ENCODE data around the gene GNB1.

Gene GNB1

DNA sequence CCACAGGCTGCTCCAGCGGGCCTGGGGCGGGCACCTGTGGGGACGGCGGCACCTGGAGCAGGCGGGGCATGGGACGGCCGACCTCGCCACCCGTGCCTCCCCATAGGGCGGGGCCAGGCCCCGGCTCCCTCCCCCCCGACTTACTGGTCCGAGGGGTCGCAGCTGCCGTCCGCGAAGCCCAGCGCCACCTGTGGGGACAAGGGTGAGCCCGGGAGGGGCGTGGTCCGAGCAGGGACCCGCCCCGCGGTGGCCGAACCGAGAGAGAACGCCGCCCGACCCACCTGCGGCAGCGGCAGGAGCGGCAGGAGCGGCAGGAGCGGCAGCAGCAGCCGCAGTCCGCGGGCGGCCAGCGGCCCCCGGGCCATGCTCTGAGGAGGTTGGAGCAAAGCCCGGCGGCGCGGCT, 28.0 kb upstream of the GNB1 start, which contains the start of gene TMEM52:
Gene TMEM52 (minus strand): TSS at position 379 of the 403 bp plus-strand sequence. CDS start 14 bp downstream, at position 365.
- H3K4me3 ChIP-seq (ENCODE audit: low read length): peak within 1 kb of the TSS; percentile 60; the same call in 1 of the 2 replicates
- TF ChIP-seq ZNF274 (IDR thresholded peaks at IDR 0.05; ENCODE audit: low read depth, low read length): no peak

- no peak for TF ChIP-seq ZNF274 (IDR thresholded peaks at IDR 0.05; ENCODE audit: low read depth, low read length)
- peak overlapping the region; percentile 60; the same call in 1 of the 2 replicates for H3K4me3 ChIP-seq (ENCODE audit: low read length)
These were observed 27.4 kb upstream of the GNB1 start for GRCh38 chr1:1917995-1918900.

GRCh38 chr1:1917304-1917976, 26.6 kb upstream of the GNB1 start:
- no peak for TF ChIP-seq ZNF274 (IDR thresholded peaks at IDR 0.05; ENCODE audit: low read depth, low read length)
- H3K4me3 ChIP-seq (ENCODE audit: low read length): no peak overlapping the region

- no peak overlapping the region for H3K4me3 ChIP-seq (ENCODE audit: low read length)
- no peak for TF ChIP-seq ZNF274 (IDR thresholded peaks at IDR 0.05; ENCODE audit: low read depth, low read length)
These were observed 26.0 kb upstream of the GNB1 start for GRCh38 chr1:1916851-1917251.

DNA sequence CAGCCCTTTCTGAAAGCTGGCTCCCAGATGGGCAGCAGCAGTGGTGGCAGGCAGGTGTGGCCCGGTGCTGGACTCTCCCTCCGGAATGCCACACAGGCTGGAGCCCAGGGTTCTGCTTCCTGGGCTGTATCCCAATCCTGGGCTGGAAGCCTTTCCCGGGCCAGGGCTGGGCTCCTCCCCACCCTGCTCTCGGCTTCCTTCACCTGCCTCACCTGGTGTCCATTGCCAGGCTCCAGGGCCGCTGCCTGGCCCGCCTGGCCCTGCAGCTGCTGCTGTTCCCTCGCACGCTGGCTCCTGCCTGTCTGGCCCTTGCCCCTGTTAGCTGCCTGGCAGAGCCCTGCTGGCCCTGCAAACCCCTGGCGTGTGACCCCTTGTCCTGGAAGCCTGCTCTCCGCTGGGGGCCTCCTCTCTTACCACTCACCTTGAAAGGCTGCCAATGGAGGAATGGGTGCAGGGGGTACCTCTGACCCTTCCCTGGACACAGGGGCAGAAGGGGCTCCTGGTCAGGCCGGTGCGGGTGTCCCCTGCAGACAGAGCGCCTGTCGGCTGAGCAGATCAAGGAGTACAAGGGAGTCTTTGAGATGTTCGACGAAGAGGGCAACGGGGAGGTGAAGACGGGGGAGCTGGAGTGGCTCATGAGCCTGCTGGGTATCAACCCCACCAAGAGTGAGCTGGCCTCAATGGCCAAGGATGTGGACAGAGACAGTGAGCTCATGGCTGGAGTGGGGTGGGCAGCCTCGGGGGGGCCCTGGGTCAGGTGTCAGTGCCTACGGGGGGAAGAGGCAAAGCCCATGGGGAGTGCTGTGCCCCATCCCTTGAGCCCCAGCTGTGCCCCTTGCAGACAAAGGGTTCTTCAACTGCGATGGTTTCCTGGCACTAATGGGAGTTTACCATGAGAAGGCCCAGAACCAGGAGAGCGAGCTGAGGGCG, 25.3 kb upstream of the GNB1 start:
- TF ChIP-seq ZNF274 (IDR thresholded peaks at IDR 0.05; ENCODE audit: low read depth, low read length): no peak
- no peak overlapping the region for H3K4me3 ChIP-seq (ENCODE audit: low read length)

GRCh38 chr1:1914971-1915692, 24.2 kb upstream of the GNB1 start, which contains the start of gene CALML6:
CALML6 (plus strand) TSS chr1:1915260; CDS start chr1:1915281, 21 bp downstream.
- no peak for TF ChIP-seq ZNF274 (IDR thresholded peaks at IDR 0.05; ENCODE audit: low read depth, low read length)

GRCh38 chr1:1914101-1914970, 23.4 kb upstream of the GNB1 start:
- H3K4me3 ChIP-seq (ENCODE audit: low read length): no peak overlapping the region
- no peak for TF ChIP-seq ZNF274 (IDR thresholded peaks at IDR 0.05; ENCODE audit: low read depth, low read length)

More at GRCh38 chr1:1914971-1915692, 24.2 kb upstream of the GNB1 start, which contains the start of gene CALML6:
- H3K4me3 ChIP-seq (ENCODE audit: low read length): no peak within 1 kb of the TSS

- TF ChIP-seq ZNF274 (IDR thresholded peaks at IDR 0.05; ENCODE audit: low read depth, low read length): no peak
These were observed 20.6 kb upstream of the GNB1 start for GRCh38 chr1:1911350-1912041.

GRCh38 chr1:1910651-1911331, 19.9 kb upstream of the GNB1 start:
- TF ChIP-seq ZNF274 (IDR thresholded peaks at IDR 0.05; ENCODE audit: low read depth, low read length): no peak
- no peak overlapping the region for H3K4me3 ChIP-seq (ENCODE audit: low read length)

More at GRCh38 chr1:1911350-1912041, 20.6 kb upstream of the GNB1 start:
- no peak overlapping the region for H3K4me3 ChIP-seq (ENCODE audit: low read length)

DNA sequence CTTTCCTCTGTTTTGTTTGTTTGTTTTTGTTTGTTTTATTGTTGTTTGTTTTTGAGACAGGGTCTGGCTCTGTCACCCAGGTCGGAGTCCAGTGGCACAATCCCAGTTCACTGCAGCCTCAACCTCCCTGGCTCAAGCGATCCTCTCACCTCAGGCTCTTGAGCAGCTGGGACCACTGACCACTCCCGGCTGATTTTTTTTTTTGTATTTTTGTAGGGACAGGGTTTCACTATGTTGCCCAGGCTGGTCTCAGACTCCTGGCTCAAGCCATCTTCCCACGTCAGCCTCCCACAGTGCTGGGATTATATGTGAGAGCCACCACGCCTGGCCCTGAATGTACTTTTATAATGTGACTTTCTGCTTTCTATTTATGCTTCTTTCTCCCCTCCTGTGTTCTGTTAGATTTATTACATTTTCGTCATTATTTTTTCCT, 19.2 kb upstream of the GNB1 start:
- TF ChIP-seq ZNF274 (IDR thresholded peaks at IDR 0.05; ENCODE audit: low read depth, low read length): no peak
- H3K4me3 ChIP-seq (ENCODE audit: low read length): no peak overlapping the region; the same call in 1 of the 2 replicates

- TF ChIP-seq ZNF274 (IDR thresholded peaks at IDR 0.05; ENCODE audit: low read depth, low read length): no peak
- peak overlapping the region; percentile 80 for H3K4me3 ChIP-seq (ENCODE audit: low read length)
These were observed 17.6 kb upstream of the GNB1 start for GRCh38 chr1:1908506-1908791.

Measured in GM08714 (cell line).